Measurements from ENCODE around the gene RNPEPL1. TPM values are rescaled to one million over a fixed set of nuclear protein-coding genes. Genes with fewer than 3 reads are reported as not detected.

The RNPEPL1 gene
- total RNA-seq, 1 donor from 2014 or later, result 22.7 TPM

DNA sequence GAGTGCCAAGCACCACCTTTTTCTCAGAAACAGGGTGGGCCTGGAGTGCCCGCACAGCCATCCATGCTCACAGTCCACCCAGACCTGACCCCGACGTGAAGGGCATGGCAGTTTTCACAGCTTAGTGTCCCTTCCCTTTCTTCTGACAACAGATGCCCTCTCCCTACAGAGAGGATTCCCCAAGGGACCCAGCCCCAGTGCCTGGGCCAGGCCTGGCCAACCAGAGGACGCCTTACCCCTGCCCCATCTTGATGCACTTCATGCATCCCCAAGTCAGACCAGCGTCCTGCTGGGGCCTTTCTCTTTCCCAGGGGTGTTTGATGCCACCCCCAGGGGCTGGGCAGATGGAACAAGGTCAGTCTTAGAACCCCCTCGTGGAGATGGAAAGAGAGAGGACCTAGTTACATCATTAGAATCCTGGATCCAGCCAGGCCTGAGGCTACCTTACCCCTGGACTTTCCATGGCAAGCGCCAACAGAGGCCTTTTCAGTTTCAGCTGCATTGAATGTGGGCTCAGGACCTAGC lies 14.3 kb upstream of the RNPEPL1 start:
- FAIRE-seq, result no peak
- H3K27ac Mint-ChIP-seq (ENCODE audit: unreplicated experiment), result no peak overlapping the region

DNA sequence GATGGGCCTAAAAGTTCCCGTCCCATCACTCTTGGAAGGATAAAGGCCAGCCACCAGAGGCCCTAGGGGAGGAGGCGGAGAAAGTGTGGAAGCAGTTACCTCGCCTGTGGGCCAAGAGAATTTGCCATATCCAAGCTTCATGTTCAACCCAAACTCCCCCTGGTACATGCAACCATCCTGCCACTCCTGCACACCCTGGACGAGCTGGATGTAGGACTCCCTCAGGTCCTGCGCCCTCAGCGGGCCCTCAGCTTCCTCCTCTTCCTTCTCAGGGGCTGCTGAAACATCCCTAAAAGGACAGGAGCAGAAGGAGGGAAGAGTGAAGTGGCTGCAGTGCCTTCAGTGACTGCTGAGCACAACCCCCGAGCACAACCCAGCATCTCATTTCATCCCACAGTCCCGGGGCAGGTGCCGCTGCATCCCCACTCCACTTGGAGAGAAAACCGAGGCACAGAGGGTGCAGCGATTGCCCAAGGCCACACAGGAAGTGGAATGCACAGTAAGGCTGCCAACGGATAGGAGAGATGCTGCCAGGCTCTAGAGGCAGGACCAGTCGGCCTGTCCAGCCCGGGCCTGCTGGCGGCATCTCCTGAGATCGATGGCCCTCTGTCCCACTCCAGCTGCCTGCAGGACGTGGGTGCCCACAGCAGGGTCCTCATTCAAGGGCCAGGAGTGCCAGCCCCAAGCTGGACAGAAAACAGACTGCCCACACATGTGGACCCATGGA lies 13.4 kb upstream of the RNPEPL1 start:
- no peak overlapping the region for H3K4me2 ChIP-seq (ENCODE audit: low read length)
- H3K4me1 ChIP-seq (ENCODE audit: insufficient read depth, low read length), result peaks cover 26% of the 10 kb centered on the region
- peaks cover 22% of the 10 kb centered on the region for H4K20me1 ChIP-seq (ENCODE audit: insufficient read depth, low read length)
- no peak for TF ChIP-seq EZH2 (IDR thresholded peaks at IDR 0.05; ENCODE audit: insufficient read depth, low read length)
- TF ChIP-seq, protein P1, sequence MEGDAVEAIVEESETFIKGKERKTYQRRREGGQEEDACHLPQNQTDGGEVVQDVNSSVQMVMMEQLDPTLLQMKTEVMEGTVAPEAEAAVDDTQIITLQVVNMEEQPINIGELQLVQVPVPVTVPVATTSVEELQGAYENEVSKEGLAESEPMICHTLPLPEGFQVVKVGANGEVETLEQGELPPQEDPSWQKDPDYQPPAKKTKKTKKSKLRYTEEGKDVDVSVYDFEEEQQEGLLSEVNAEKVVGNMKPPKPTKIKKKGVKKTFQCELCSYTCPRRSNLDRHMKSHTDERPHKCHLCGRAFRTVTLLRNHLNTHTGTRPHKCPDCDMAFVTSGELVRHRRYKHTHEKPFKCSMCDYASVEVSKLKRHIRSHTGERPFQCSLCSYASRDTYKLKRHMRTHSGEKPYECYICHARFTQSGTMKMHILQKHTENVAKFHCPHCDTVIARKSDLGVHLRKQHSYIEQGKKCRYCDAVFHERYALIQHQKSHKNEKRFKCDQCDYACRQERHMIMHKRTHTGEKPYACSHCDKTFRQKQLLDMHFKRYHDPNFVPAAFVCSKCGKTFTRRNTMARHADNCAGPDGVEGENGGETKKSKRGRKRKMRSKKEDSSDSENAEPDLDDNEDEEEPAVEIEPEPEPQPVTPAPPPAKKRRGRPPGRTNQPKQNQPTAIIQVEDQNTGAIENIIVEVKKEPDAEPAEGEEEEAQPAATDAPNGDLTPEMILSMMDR (IDR thresholded peaks at IDR 0.05; ENCODE audit: insufficient read depth, low read depth, low read length), result no peak
- no peak overlapping the region for H3K27ac ChIP-seq (ENCODE audit: low read depth, low read length)
- Mint-ChIP-seq H3K27ac (ENCODE audit: unreplicated experiment) (no peak overlapping the region), H3K36me3 (ENCODE audit: low read depth, unreplicated experiment) (peaks cover 18% of the 10 kb centered on the region), H3K4me1 (ENCODE audit: low read depth, unreplicated experiment) (peaks cover 2% of the 10 kb centered on the region), H3K4me3 (ENCODE audit: unreplicated experiment) (no peak overlapping the region), H3K27me3 (ENCODE audit: low read depth, unreplicated experiment) (peaks cover 2% of the 10 kb centered on the region), H3K9me3 (ENCODE audit: unreplicated experiment) (peaks cover 6% of the 10 kb centered on the region)
- H3K4me3 ChIP-seq (ENCODE audit: insufficient read depth, low read depth, low read length), result no peak overlapping the region
- DNase-seq (ENCODE audit: low read depth) (no peak), FAIRE-seq (no peak)
- no peak overlapping the region for H3K9ac ChIP-seq (ENCODE audit: low read length)
- H3K9me3 ChIP-seq (ENCODE audit: insufficient read depth, low read depth, low read length), result no peaks in the 10 kb centered on the region
- H3K36me3 ChIP-seq (ENCODE audit: insufficient read depth, low read length), result no peaks in the 10 kb centered on the region
- peaks cover 35% of the 10 kb centered on the region for H3K79me2 ChIP-seq (ENCODE audit: insufficient read depth, low read length)
- H3K27me3 ChIP-seq (ENCODE audit: insufficient read depth, low read length), result no peaks in the 10 kb centered on the region
- H2AFZ ChIP-seq (ENCODE audit: low read depth, low read length), result no peak overlapping the region

More for the DNA sequence above, 14.3 kb upstream of the RNPEPL1 start:
- no peak overlapping the region for H2AFZ ChIP-seq (ENCODE audit: low read depth, low read length)
- H3K36me3 Mint-ChIP-seq (ENCODE audit: low read depth, unreplicated experiment), result peaks cover 18% of the 10 kb centered on the region
- peaks cover 2% of the 10 kb centered on the region for H3K27me3 Mint-ChIP-seq (ENCODE audit: low read depth, unreplicated experiment)
- no peak overlapping the region for H3K27ac ChIP-seq (ENCODE audit: low read depth, low read length)
- no peak overlapping the region for H3K4me2 ChIP-seq (ENCODE audit: low read length)
- H3K4me1 ChIP-seq (ENCODE audit: insufficient read depth, low read length), result peaks cover 17% of the 10 kb centered on the region
- no peak overlapping the region for H3K4me3 ChIP-seq (ENCODE audit: insufficient read depth, low read depth, low read length)
- DNase-seq (ENCODE audit: low read depth), result no peak
- TF ChIP-seq, protein P1 (IDR thresholded peaks at IDR 0.05; ENCODE audit: insufficient read depth, low read depth, low read length), result no peak
- TF ChIP-seq EZH2 (IDR thresholded peaks at IDR 0.05; ENCODE audit: insufficient read depth, low read length), result no peak
- peaks cover 6% of the 10 kb centered on the region for H3K9me3 Mint-ChIP-seq (ENCODE audit: unreplicated experiment)
- no peaks in the 10 kb centered on the region for H3K9me3 ChIP-seq (ENCODE audit: insufficient read depth, low read depth, low read length)
- H4K20me1 ChIP-seq (ENCODE audit: insufficient read depth, low read length), result peaks cover 13% of the 10 kb centered on the region
- no peaks in the 10 kb centered on the region for H3K36me3 ChIP-seq (ENCODE audit: insufficient read depth, low read length)
- no peak overlapping the region for H3K4me3 Mint-ChIP-seq (ENCODE audit: unreplicated experiment)
- no peaks in the 10 kb centered on the region for H3K27me3 ChIP-seq (ENCODE audit: insufficient read depth, low read length)
- H3K79me2 ChIP-seq (ENCODE audit: insufficient read depth, low read length), result peaks cover 30% of the 10 kb centered on the region
- no peak overlapping the region for H3K9ac ChIP-seq (ENCODE audit: low read length)
- no peaks in the 10 kb centered on the region for H3K4me1 Mint-ChIP-seq (ENCODE audit: low read depth, unreplicated experiment)
